PC-3 (cell line): ENCODE results near the gene UBE4B. TPM values are rescaled to one million over a fixed set of nuclear protein-coding genes. Genes with fewer than 3 reads are reported as not detected.

ENCODE experiments used
- ATAC-seq: fragments of 200-7000 bp; cut with Tn5 transposase; 2 replicates; pipeline ENCODE4 v1.9.1; 2020; ENCODE audit warnings: mild to moderate bottlenecking, moderate library complexity
- BruUV-seq: library from RNA; stranded (reverse); fragments of 400-500 nt; replicated peaks from 2 replicates; lab custom pipeline; 2021; lab: Mats Ljungman, UMichigan
- CTCF ChIA-PET: fragments of 300-600 bp; sonication (Branson Sonifier 250); formaldehyde crosslinking; loops from one replicate; lab custom pipeline; 2022; ENCODE audit warnings: antibody characterized with exemption; lab: Charles Lee
- POLR2A ChIA-PET: fragments of 300-600 bp; sonication (Branson Sonifier 250); formaldehyde crosslinking; loops from one replicate; lab custom pipeline; 2022; ENCODE audit warnings: antibody characterized with exemption; ENCODE audit not compliant: unreplicated experiment; lab: Charles Lee
- DNase-seq: peaks from one replicate; pipeline ENCODE4 v3.0.0-alpha.2; 2015
- H2AFZ ChIP-seq: fragments of 300-600 bp; sonication (generic); 2 replicates; pipeline ENCODE4 v1.6.0; 2016; ENCODE audit warnings: antibody characterized with exemption, low read length
- H3F3A ChIP-seq: fragments of 300-600 bp; sonication (generic); one replicate; pipeline ENCODE4 v1.6.0; 2017; ENCODE audit warnings: antibody characterized with exemption, low read length, control low read depth, mild to moderate bottlenecking; ENCODE audit not compliant: unreplicated experiment
- H3K27ac ChIP-seq: fragments of 300-600 bp; sonication (generic); 2 replicates; pipeline ENCODE4 v1.5.1; 2016; ENCODE audit warnings: mild to moderate bottlenecking, low read length
- H3K27me3 ChIP-seq: fragments of 300-600 bp; sonication (generic); 2 replicates; pipeline ENCODE4 v1.6.1; 2016; ENCODE audit warnings: low read length, mixed read lengths
- H3K36me3 ChIP-seq: fragments of 300-600 bp; sonication (generic); 2 replicates; pipeline ENCODE4 v1.6.1; 2016; ENCODE audit warnings: low read depth, mixed run types, low read length, mixed read lengths
- H3K4me1 ChIP-seq: fragments of 300-600 bp; sonication (generic); 2 replicates; pipeline ENCODE4 v1.5.1; 2016; ENCODE audit warnings: low read length; ENCODE audit not compliant: insufficient read depth
- H3K4me2 ChIP-seq: fragments of 300-600 bp; sonication (generic); 2 replicates; pipeline ENCODE4 v1.6.0; 2016; ENCODE audit warnings: low read length
- H3K4me3 ChIP-seq: fragments of 300-600 bp; sonication (generic); 2 replicates; pipeline ENCODE4 v1.5.1; 2016; ENCODE audit warnings: mild to moderate bottlenecking, low read length, mixed read lengths
- H3K79me2 ChIP-seq: fragments of 300-600 bp; sonication (generic); 2 replicates; pipeline ENCODE4 v1.6.1; 2017; ENCODE audit warnings: low read length, mixed read lengths
- H3K9ac ChIP-seq: fragments of 300-600 bp; sonication (generic); 2 replicates; pipeline ENCODE4 v1.6.0; 2016; ENCODE audit warnings: mild to moderate bottlenecking, low read length
- H3K9me2 ChIP-seq: fragments of 300-600 bp; sonication (generic); replicated peaks from 2 replicates; pipeline ENCODE4 v1.6.1; 2016; ENCODE audit warnings: mixed run types, low read length, mixed read lengths
- H3K9me3 ChIP-seq: fragments of 300-600 bp; sonication (generic); 2 replicates; pipeline ENCODE4 v1.6.1; 2016; ENCODE audit warnings: low read length, mixed read lengths
- H4K20me1 ChIP-seq: fragments of 300-600 bp; sonication (generic); 2 replicates; pipeline ENCODE4 v1.6.1; 2016; ENCODE audit warnings: low read length, mixed read lengths
- EZH2 ChIP-seq: fragments of 300-600 bp; sonication (generic); IDR thresholded peaks from one replicate; pipeline ENCODE4 v1.6.1; 2017; ENCODE audit warnings: antibody characterized with exemption, mild to moderate bottlenecking, low read length; ENCODE audit not compliant: unreplicated experiment
- EZH2phosphoT487 ChIP-seq: fragments of 300-600 bp; sonication (generic); IDR thresholded peaks from 2 replicates; pipeline ENCODE4 v1.6.1; 2018; ENCODE audit warnings: mild to moderate bottlenecking, antibody characterized with exemption, low read length, borderline replicate concordance
- intact Hi-C: fragments of 100-400 bp; cut with micrococcal nuclease; formaldehyde crosslinking; loops from 2 replicates; pipeline ENCODE4 v1.9.0; 2023
- total RNA-seq: library from RNA; depleted of rRNA; stranded (reverse); fragments of >200 nt; gene quantifications from 2 replicates; pipeline ENCODE4 v1.2.3, GENCODE V29; 2014
- TF ChIP-seq, protein P1 (sequence below): fragments of 300-600 bp; sonication (generic); conservative IDR thresholded peaks from 2 replicates; pipeline ENCODE4 v1.5.1; 2017; ENCODE audit warnings: antibody characterized with exemption, low read depth, mild to moderate bottlenecking, low read length

UBE4B gene
- total RNA-seq, 1 experiment from 2014 or later: 37.9 TPM

DNA sequence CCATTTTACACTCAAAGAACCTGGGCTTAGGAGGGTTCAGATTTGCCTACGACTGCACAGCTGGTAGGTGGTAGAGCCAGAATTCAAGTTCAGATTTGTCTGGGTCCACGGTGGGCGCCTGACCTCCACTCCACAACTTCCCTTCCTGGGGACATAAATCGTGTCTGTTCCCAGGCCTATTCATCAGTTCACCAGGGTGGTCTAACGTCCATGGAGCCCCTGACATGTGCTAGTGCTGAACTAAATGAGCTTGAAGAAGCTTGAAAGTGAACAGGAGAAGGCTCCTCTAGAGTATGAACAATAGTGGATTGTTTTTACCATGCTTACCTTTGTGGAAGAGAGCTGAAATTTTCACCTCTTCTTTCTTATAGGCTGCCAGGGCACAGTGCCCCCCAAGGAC lies 145.1 kb downstream of the UBE4B start:
- Histone ChIP-seq H3K9me3 (no peaks in the 10 kb centered on the region), H3K9ac (no peak overlapping the region), H3K9me2 (no peaks in the 10 kb centered on the region), H3K79me2 (no peaks in the 10 kb centered on the region), H2AFZ (no peak overlapping the region), H3K4me3 (no peak overlapping the region), H3K27me3 (no peaks in the 10 kb centered on the region), H3K27ac (no peak overlapping the region), H3F3A (no peaks in the 10 kb centered on the region), H3K36me3 (peaks cover under 1% of the 10 kb centered on the region; the same call in 1 of the 2 replicates), H4K20me1 (no peaks in the 10 kb centered on the region), H3K4me2 (no peak overlapping the region), H3K4me1 (no peaks in the 10 kb centered on the region)
- ATAC-seq (no peak), DNase-seq (no peak)
- POLR2A ChIA-PET: no interaction called here
- TF ChIP-seq, protein P1, sequence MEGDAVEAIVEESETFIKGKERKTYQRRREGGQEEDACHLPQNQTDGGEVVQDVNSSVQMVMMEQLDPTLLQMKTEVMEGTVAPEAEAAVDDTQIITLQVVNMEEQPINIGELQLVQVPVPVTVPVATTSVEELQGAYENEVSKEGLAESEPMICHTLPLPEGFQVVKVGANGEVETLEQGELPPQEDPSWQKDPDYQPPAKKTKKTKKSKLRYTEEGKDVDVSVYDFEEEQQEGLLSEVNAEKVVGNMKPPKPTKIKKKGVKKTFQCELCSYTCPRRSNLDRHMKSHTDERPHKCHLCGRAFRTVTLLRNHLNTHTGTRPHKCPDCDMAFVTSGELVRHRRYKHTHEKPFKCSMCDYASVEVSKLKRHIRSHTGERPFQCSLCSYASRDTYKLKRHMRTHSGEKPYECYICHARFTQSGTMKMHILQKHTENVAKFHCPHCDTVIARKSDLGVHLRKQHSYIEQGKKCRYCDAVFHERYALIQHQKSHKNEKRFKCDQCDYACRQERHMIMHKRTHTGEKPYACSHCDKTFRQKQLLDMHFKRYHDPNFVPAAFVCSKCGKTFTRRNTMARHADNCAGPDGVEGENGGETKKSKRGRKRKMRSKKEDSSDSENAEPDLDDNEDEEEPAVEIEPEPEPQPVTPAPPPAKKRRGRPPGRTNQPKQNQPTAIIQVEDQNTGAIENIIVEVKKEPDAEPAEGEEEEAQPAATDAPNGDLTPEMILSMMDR: no peak
- no peak for TF ChIP-seq EZH2
- TF ChIP-seq EZH2phosphoT487: no peak
- BruUV-seq: no TSS peak
- intact Hi-C loops: no loop called here
- CTCF ChIA-PET: no interaction called here

DNA sequence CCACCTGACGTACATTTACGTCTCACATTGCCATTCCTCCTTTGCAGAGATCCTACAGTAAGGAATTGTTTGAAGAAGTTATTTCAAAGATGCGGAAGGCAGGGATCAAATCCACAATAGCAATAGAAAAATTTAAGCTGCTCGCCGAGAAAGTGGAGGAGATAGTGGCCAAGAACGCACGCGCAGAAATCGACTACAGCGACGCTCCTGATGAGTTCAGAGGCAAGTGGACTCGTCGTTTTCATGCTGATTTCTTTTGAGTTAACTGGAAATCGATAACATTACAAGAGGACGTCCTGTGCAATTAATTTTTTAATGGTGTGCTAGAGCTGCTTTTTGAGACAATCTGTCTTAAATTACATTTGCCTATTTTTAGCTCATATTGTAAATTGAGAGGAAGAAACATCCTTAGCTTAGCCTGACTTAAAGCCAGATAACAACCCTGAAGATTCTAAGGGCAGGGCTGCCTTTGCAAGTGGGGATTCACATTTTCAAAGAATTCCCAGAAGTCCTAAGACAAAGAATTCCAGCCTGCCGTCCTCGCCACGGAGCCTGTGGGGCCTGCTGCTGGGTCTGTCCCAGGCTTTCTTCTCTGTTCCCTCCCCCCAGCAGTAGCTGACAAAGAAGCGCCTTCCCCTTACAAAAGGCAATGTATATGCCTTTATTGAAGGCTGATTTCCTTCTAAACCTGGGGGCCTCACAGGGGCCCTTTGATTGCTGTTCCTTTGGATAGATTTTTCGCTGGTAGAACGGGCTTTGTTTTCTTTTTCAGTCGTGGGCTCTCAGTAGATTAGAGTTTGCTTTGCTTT lies 146.0 kb downstream of the UBE4B start:
- ChIA-PET POLR2A (no interaction called here), CTCF (no interaction called here)
- Histone ChIP-seq H4K20me1 (no peaks in the 10 kb centered on the region), H2AFZ (no peak overlapping the region), H3K9me3 (no peaks in the 10 kb centered on the region), H3K4me2 (no peak overlapping the region), H3K27ac (no peak overlapping the region), H3K9me2 (no peaks in the 10 kb centered on the region), H3K4me3 (no peak overlapping the region), H3K79me2 (no peaks in the 10 kb centered on the region), H3F3A (no peaks in the 10 kb centered on the region), H3K9ac (no peak overlapping the region), H3K4me1 (no peaks in the 10 kb centered on the region), H3K36me3 (no peaks in the 10 kb centered on the region), H3K27me3 (no peaks in the 10 kb centered on the region)
- TF ChIP-seq EZH2phosphoT487: no peak
- TF ChIP-seq, protein P1: no peak
- TF ChIP-seq EZH2: no peak
- DNase-seq (no peak), ATAC-seq (no peak)
- intact Hi-C loops: no loop called here
- BruUV-seq: no TSS peak

DNA sequence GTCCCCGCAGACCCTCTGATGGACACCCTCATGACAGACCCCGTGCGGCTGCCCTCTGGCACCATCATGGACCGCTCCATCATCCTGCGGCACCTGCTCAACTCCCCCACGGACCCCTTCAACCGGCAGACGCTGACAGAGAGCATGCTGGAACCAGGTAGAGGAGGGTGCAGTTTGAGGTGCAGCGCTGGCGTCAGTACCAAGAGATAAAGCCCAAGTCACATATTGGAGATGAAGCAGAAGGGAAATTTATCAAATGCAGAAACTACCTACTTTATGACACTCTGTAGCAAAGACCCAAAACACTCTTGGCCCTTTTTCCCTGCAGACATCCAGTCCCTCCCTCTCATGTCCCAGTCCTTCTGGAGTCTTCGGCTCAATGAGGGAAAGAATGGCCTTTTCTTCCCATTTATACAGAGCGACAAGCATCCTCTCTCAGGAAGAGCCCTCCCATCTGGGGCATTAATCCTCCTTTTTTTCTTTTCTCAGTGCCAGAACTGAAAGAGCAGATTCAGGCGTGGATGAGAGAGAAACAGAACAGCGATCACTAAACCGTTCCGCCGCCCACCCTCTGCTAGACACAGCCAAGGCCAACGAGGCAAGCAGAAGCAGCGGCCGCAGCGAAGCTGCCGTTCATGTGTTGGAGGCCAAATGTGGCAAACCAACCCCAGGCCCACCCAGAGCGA lies 146.8 kb downstream of the UBE4B start:
- Histone ChIP-seq H3K9ac (no peak overlapping the region), H3K27me3 (no peaks in the 10 kb centered on the region), H4K20me1 (no peaks in the 10 kb centered on the region), H3K9me2 (no peaks in the 10 kb centered on the region), H3K27ac (no peak overlapping the region), H3K79me2 (no peaks in the 10 kb centered on the region), H3K9me3 (no peaks in the 10 kb centered on the region), H2AFZ (no peak overlapping the region), H3K4me2 (no peak overlapping the region), H3F3A (no peaks in the 10 kb centered on the region), H3K4me1 (no peaks in the 10 kb centered on the region), H3K36me3 (no peaks in the 10 kb centered on the region), H3K4me3 (no peak overlapping the region)
- no TSS peak for BruUV-seq
- CTCF ChIA-PET: no interaction called here
- intact Hi-C loops: no loop called here
- ATAC-seq (no peak), DNase-seq (no peak)
- POLR2A ChIA-PET: no interaction called here
- no peak for TF ChIP-seq EZH2
- TF ChIP-seq, protein P1: no peak
- TF ChIP-seq EZH2phosphoT487: no peak
